ENCODE data around the gene DNM2.
"Not testable (repeated sequence)": the region's sequence is repeated elsewhere in the genome, so short reads cannot be mapped to it uniquely, and the experiment has no call there.

Gene DNM2

DNA sequence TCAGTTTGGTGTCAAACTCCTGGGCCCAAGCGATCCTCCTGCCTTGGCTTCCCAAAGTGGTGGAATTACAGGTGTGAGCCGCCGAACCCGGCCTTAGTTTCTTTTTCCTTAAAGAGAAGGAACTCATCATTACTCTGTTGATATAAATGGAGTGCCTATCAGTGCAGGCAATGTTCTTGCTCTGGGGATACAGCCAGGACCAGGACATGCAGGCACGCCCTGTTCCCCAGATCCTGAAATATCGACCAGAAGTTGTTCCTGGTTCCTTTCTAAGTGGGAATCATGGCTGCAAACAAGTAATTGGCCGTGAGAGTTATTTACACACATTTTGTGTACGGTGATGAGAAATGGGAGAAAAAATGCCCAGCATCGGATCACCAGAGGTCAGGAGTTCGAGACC, 8.4 kb downstream of the DNM2 start:
- DNase-seq = no peak

- DNase-seq = no peak
Observed at GRCh38 chr19:10727685-10728201, 9.9 kb downstream of the DNM2 start.

DNA sequence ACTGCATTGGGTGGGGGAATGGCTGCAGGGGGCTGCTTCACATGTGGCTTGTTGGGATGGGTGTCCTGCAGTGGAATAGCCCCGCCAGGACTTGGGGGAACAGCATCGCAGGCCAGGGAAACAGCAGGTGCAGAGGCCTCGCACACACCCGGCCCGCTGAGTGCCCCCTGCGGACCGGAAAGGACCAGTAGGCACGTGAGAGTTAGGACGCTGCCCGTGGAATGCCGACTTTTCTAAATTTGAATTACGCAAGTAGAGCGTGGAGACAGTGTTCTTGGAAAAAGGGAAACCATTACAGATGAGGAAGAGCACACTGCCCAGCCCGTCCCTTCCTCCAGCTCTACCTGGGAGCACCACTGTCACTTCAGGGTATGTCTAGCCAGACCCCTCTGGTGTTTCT, 11.5 kb downstream of the DNM2 start:
- DNase-seq = no peak

- DNase-seq = no peak
Observed at GRCh38 chr19:10730932-10731331, 13.1 kb downstream of the DNM2 start.

DNA sequence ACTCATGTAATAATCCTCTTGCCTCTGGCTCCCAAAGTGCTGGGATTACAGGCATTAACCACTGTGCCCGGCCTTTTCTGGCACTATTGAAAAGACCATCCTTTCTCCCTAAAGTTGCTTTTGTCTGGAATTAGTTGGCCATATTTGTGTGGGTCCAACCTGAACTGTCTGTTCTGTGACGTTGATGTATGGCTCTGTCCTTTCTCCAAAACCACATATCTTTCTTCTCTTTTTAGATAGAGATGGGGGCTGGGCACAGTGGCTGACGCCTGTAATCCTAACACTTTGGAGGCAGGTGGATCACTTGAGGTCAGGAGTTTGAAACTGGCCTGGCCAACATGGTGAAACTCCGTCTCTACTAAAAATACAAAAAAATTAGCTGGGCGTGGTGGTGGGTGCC, 17.9 kb downstream of the DNM2 start:
- no peak for DNase-seq

DNA sequence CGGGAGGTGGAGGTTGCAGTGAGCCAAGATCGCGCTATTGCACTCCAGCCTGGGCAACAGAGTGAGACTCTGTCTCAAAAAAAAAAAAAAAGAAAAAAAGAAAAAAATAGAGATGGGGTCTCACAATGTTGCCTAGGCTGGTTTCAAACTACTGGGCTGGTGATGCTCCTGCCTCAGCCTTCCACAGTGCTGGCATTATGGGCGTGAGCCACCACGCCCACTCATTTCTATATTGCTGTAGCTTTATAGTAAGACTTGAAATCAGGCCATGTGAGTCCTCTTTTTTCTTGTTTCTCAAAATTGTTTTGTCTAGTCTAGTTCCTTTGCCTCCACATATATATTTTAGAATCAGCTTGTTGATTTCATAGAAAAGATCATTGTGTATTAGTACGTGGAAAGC, 18.3 kb downstream of the DNM2 start:
- DNase-seq = no peak

GRCh38 chr19:10736916-10737551, 19.2 kb downstream of the DNM2 start:
- DNase-seq = no peak

DNA sequence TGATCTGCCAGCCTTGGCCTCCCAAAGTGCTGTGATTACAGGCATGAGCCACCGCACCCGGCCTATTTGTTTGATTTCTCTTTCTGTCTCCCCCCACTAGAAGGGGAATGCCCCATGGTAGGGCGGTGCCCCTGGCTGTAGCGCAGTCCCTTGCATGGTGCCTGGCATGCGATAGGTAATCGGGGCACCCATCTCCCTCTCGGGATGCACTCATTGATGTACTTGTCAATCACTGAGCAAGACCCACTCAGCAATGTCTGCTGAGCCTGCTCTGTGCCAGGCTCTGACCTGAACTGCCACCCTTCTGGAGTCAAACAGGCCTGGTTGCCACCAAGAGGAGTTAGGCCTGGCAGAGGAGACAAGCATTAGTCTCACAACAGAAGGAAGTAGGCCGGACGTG, 19.8 kb downstream of the DNM2 start:
- no peak for DNase-seq

GRCh38 chr19:10740798-10741197, 22.9 kb downstream of the DNM2 start:
- no peak for DNase-seq

DNA sequence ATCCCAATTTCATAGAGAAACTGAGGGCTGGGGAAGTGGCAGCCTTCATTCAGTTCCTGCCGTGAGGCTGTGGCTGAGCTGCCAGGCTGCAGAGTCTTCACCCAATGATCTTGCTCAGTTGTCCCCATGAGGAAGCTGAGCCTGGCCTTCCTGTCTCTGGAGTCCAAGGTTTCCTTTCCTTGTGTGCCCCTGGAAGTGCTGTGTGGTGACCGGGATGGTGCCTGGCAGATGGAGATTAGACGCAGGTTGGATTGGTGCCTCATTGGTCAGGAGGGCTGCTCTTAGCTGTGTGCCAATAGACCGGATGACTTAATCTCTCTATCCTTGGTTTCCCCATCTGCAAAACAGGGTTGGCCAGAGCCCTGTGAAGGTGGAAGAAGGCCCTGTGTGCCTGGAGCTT, 24.6 kb downstream of the DNM2 start:
- DNase-seq = no peak

DNA sequence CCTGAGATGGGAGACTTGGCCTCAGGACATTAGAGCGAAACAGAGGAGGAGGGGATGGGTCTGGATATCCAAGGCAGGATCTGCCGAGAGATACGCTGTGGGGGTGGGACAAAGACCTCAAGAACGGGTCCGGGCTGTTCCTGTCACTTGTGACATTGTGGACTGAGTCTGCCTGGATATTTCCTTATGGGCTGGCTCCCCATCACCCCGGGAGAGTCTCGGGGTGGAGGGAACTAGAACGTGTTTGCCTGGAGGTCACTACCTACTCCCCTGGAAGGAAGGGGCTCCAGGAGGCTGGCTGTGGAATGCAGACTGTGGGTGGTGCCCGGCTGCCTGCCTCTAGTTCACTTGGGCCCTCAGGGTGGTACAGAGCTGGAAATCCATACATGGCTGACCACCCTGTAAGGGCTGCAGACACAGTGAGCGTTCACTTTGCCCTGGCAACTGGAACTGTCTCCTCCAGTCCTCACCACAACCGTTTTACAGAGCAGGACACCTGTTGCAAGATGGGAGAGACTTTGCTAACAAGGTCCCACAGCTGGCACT, 26.4 kb downstream of the DNM2 start:
- no peak for DNase-seq

DNA sequence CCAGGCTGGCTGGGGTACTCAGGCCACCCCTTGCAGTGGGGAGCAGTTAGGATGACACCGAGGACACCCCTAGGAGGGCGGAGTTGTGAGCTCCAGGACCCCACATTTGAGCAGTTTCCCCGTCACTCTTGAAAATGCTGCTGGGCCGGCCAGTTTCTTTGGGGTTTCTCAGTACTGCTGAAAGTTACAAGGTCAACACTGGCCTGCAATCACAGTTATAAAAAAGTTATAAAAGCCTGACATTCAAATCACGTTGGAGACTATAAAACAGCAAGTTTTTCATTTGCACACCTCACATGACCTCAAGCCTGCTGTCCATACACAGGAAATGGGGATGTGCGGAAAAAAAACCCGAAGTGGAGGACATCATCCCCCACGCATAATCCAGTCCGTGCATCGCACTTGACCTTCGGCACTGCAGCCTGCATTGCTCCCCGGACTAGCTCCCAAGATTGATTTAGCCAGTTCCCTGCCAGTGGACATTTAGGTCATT, 27.0 kb downstream of the DNM2 start:
- no peak for DNase-seq

DNA sequence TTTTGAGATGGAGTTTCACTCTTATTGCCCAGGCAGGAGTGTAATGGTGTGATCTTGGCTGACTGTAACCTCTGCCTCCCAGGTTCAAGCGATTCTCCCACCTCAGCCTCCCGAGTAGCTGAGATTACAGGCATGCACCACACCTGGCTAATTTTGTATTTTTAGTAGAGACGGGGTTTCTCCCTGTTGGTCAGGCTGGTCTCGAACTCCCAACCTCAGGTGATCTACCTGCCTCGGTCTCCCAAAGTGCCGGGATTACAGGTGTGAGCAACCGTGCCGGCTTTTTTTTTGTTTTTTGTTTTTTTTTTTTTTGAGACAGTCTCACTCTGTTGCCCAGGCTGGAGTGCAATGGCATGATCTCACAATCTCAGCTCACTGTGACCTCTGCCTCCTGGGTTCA, 28.6 kb downstream of the DNM2 start:
- DNase-seq = not testable (repeated sequence)

DNA sequence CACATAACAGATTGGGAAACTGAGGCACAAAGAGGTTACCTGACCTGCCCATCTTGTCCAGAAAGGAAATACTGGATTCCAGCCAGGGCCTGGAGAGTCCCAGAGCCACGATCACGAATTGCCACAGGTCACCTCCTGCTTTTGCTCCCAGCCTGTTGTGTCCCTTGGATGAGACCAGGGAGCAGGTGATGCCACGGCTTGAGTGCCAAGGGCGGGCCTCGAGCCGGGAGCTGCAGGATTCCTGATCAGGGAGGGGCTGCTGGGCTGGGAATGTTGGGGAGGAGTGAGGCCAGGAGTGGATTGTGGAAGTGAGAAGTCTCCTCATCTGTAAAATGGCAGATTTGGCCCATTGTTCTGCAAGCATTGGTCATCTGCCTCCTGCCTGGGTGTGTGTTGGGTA, 29.4 kb downstream of the DNM2 start:
- no peak for DNase-seq

DNA sequence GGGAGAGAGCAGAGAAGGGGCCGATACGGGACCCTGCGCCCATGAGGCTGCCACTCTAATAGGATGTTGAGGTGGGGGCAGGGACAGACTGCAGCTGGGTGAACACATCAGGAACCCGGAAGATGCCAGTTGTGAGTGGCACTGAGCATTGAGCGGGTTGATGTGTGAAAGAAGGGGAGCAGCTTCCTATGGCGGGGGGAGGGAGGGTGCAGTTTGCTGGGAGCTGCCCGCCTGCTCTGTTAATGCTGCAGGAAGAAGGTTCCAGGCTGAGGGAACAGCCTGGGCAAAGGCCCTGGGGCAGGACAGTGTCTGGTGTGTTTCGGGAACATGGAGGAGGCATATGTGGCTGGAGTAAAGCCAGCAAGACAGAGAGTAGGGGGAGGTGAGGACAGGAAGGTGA, 29.8 kb downstream of the DNM2 start:
- no peak for DNase-seq

- no peak for DNase-seq
Observed at GRCh38 chr19:10748195-10748926, 30.5 kb downstream of the DNM2 start.

DNA sequence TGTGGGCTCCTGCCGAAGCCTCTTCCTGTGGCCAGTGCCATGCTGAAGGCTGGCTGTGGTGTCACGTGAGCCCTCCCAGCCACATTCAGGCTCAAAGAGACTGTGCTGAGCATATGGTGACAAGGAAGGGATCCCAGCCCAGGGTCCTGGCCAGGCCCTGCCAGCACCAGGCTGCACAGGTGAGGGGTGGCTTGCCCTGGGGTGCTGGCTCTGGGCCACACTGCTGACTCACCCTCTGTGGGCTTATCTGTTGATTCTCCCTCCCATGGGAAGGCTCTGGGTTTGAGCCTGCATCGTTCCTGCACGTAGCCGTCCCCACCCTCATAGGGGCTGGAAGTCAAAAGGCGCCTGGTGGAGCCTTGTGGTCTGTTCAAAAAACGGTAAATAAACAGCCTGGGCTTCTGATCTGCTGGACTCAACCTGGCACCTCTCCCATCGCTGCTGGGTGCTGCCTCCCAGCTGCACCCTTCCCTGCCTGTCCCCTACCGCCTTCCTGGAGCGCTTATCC, 31.1 kb downstream of the DNM2 start:
- DNase-seq = peak in 1 of 2 experiments; percentile 11

DNA sequence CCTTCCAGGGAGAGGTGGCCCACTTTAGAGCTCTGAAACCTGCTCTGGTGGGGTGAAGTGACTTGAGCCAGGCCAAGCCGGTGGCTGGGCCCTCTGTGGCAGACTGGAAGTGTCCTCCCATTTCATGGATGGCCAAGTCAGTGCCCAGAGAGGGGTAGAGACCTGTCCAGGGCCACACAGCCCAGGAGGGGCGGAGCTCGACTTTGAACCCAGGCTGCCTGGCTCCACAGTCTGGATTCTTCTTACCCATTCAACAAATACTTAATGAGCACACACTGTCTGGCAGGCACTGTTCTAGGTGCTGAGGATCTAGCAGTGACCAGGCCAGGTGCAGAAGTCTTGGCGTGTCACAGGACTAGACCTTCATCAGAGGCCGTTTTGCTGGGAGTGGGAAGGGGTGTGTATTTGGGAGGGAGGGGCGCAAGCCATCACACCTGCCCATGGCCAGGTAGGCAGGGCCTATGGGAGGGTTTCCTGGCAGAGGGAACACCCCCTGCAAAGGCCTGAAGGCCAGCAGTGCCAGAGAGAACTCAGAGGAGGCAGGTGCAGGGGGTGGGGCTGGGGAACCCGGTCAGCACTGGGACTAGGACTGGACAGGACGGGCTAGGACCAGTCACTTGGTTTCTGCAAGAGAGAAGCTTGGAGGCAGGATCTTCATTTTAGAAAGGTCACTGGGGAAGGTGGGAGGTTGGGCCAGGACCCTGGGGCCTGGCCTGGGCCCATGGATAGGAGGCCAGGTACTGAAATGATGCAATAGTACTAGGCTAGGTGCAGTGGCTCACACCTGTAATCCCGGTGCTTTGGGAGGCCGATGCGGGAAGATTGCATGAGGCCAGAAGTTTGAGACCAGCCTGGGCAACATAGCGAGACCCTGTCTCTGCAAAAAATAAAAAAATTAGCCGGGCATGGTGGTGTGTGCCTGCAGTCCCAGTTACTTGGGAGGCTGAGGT, 31.8 kb downstream of the DNM2 start:
- DNase-seq = no peak

GRCh38 chr19:10751109-10751953, 33.5 kb downstream of the DNM2 start:
- DNase-seq = no peak

GRCh38 chr19:10752237-10752912, 34.5 kb downstream of the DNM2 start:
- DNase-seq = no peak
